DOHH2 (cell line): ENCODE results near the gene NAV2.

Experiments used
- H3F3A ChIP-seq: fragments of 200-600 bp; sonication (generic), shearing (Covaris generic); 2 replicates; pipeline ENCODE4 v1.6.0; 2016; ENCODE audit warnings: antibody characterized with exemption, mild to moderate bottlenecking; ENCODE audit not compliant: control insufficient read depth, insufficient read depth
- H3K27ac ChIP-seq: fragments of 200-600 bp; sonication (generic); 2 replicates; pipeline ENCODE4 v1.5.1; 2014; ENCODE audit warnings: low read depth, mild to moderate bottlenecking, low read length, moderate library complexity
- H3K27me3 ChIP-seq: fragments of 200-600 bp; sonication (generic); 2 replicates; pipeline ENCODE4 v1.6.1; 2014; ENCODE audit warnings: mild to moderate bottlenecking, low read length, mixed read lengths; ENCODE audit not compliant: control insufficient read depth
- H3K36me3 ChIP-seq: fragments of 200-600 bp; sonication (generic); 2 replicates; pipeline ENCODE4 v1.6.1; 2014; ENCODE audit warnings: mild to moderate bottlenecking, low read length, moderate library complexity, mixed read lengths; ENCODE audit not compliant: control insufficient read depth
- H3K4me1 ChIP-seq: fragments of 200-600 bp; sonication (generic); 2 replicates; pipeline ENCODE4 v1.6.1; 2014; ENCODE audit warnings: mild to moderate bottlenecking, low read length, mixed read lengths; ENCODE audit not compliant: control insufficient read depth
- H3K4me2 ChIP-seq: fragments of 200-600 bp; sonication (generic); 2 replicates; pipeline ENCODE4 v1.6.0; 2014; ENCODE audit warnings: mild to moderate bottlenecking, low read length, moderate library complexity
- H3K4me3 ChIP-seq: fragments of 200-600 bp; sonication (generic); 2 replicates; pipeline ENCODE4 v1.5.1; 2014; ENCODE audit warnings: mild to moderate bottlenecking, low read length, mixed read lengths
- H3K79me2 ChIP-seq: fragments of 200-600 bp; sonication (generic); 2 replicates; pipeline ENCODE4 v1.6.1; 2014; ENCODE audit warnings: mild to moderate bottlenecking, low read length, mixed read lengths; ENCODE audit not compliant: control insufficient read depth
- H3K9me2 ChIP-seq: fragments of 200-600 bp; sonication (generic); replicated peaks from 2 replicates; pipeline ENCODE4 v1.6.1; 2014; ENCODE audit warnings: mild to moderate bottlenecking, low read length, mixed read lengths; ENCODE audit not compliant: control insufficient read depth
- H3K9me3 ChIP-seq: fragments of 200-600 bp; sonication (generic); 2 replicates; pipeline ENCODE4 v1.6.1; 2014; ENCODE audit warnings: antibody characterized with exemption, low read length, mixed read lengths; ENCODE audit not compliant: control insufficient read depth, insufficient read depth
- H4K20me1 ChIP-seq: fragments of 200-600 bp; sonication (generic); 2 replicates; pipeline ENCODE4 v1.6.0; 2014; ENCODE audit warnings: low read depth, mild to moderate bottlenecking, antibody characterized with exemption, low read length, moderate library complexity; ENCODE audit not compliant: control insufficient read depth, insufficient read depth
- CTCF ChIP-seq: fragments of 200-600 bp; sonication (generic); IDR thresholded peaks from one replicate; pipeline ENCODE4 v1.5.1; 2014; ENCODE audit warnings: antibody characterized with exemption, mild to moderate bottlenecking, low read depth, low read length; ENCODE audit not compliant: poor library complexity, severe bottlenecking
- EZH2phosphoT487 ChIP-seq: fragments of 200-600 bp; sonication (generic); IDR thresholded peaks from 2 replicates; pipeline ENCODE4 v1.6.1; 2017; ENCODE audit warnings: borderline replicate concordance, mild to moderate bottlenecking, antibody characterized with exemption, low read length, moderate library complexity, mixed read lengths

Gene NAV2

GRCh38 chr11:19813158-19813879 lies 100.7 kb downstream of the NAV2 start:
- Histone ChIP-seq H3K4me3 (no peak overlapping the region), H4K20me1 (no peaks in the 10 kb centered on the region), H3K79me2 (no peaks in the 10 kb centered on the region), H3K27me3 (no peaks in the 10 kb centered on the region), H3F3A (no peaks in the 10 kb centered on the region), H3K4me1 (peaks cover 12% of the 10 kb centered on the region), H3K9me3 (no peaks in the 10 kb centered on the region), H3K4me2 (no peak overlapping the region), H3K27ac (no peak overlapping the region), H3K36me3 (no peaks in the 10 kb centered on the region), H3K9me2 (no peaks in the 10 kb centered on the region)
- TF ChIP-seq EZH2phosphoT487, result no peak
- no peak for TF ChIP-seq CTCF

- Histone ChIP-seq H4K20me1 (no peaks in the 10 kb centered on the region), H3K4me2 (no peak overlapping the region), H3K27me3 (no peaks in the 10 kb centered on the region)
Observed at GRCh38 chr11:19814421-19814820, 101.8 kb downstream of the NAV2 start.

GRCh38 chr11:19816040-19816439 lies 103.4 kb downstream of the NAV2 start:
- Histone ChIP-seq H3K36me3 (no peaks in the 10 kb centered on the region), H3K4me1 (peaks cover 20% of the 10 kb centered on the region), H3K27me3 (no peaks in the 10 kb centered on the region), H3K79me2 (no peaks in the 10 kb centered on the region), H3F3A (no peaks in the 10 kb centered on the region), H3K4me2 (no peak overlapping the region), H3K4me3 (no peak overlapping the region), H3K9me3 (no peaks in the 10 kb centered on the region), H3K9me2 (no peaks in the 10 kb centered on the region), H3K27ac (no peak overlapping the region), H4K20me1 (no peaks in the 10 kb centered on the region)
- TF ChIP-seq EZH2phosphoT487 (no peak), CTCF (no peak)

More at GRCh38 chr11:19814421-19814820, 101.8 kb downstream of the NAV2 start:
- H3K4me1 ChIP-seq, result peaks cover 20% of the 10 kb centered on the region
- TF ChIP-seq CTCF (no peak), EZH2phosphoT487 (no peak)
- no peaks in the 10 kb centered on the region for H3K9me2 ChIP-seq
- no peaks in the 10 kb centered on the region for H3K79me2 ChIP-seq
- no peak overlapping the region for H3K27ac ChIP-seq
- H3K4me3 ChIP-seq, result no peak overlapping the region
- H3K36me3 ChIP-seq, result no peaks in the 10 kb centered on the region
- no peaks in the 10 kb centered on the region for H3K9me3 ChIP-seq
- H3F3A ChIP-seq, result no peaks in the 10 kb centered on the region
